Osteocyte (in vitro differentiated cells): ENCODE measurements around the gene BAIAP2L2. TPM values are rescaled to one million over a fixed set of nuclear protein-coding genes. Genes with fewer than 3 reads are reported as not detected.

Experiments used
- DNase-seq: peaks from one replicate; pipeline ENCODE4 v3.0.0; 2021; ENCODE audit warnings: mixed read lengths; ENCODE audit not compliant: unreplicated experiment; ENCODE audit errors: extremely low spot score
- H3K27ac Mint-ChIP-seq: one replicate; pipeline ENCODE4 v1.8.0; 2021; ENCODE audit warnings: mild to moderate bottlenecking, mixed read lengths; ENCODE audit not compliant: unreplicated experiment
- H3K27me3 Mint-ChIP-seq: one replicate; pipeline ENCODE4 v1.8.0; 2021; ENCODE audit warnings: mixed read lengths; ENCODE audit not compliant: unreplicated experiment
- H3K36me3 Mint-ChIP-seq: one replicate; pipeline ENCODE4 v1.8.0; 2021; ENCODE audit warnings: mixed read lengths; ENCODE audit not compliant: unreplicated experiment
- H3K4me1 Mint-ChIP-seq: one replicate; pipeline ENCODE4 v1.8.0; 2021; ENCODE audit warnings: mixed read lengths; ENCODE audit not compliant: unreplicated experiment
- H3K4me3 Mint-ChIP-seq: one replicate; pipeline ENCODE4 v1.8.0; 2021; ENCODE audit warnings: mild to moderate bottlenecking, moderate library complexity, mixed read lengths; ENCODE audit not compliant: unreplicated experiment
- H3K9me3 Mint-ChIP-seq: one replicate; pipeline ENCODE4 v1.8.0; 2021; ENCODE audit warnings: mixed read lengths; ENCODE audit not compliant: unreplicated experiment
- CTCF ChIP-seq: fragments of 200-600 bp; sonication (generic); IDR thresholded peaks from 2 replicates; pipeline ENCODE4 v1.5.0; 2021; ENCODE audit warnings: antibody characterized with exemption, mild to moderate bottlenecking, moderate library complexity
- total RNA-seq: library from RNA; stranded (reverse); gene quantifications from 2 replicates; pipeline ENCODE4 v1.2.1, GENCODE V29; 2021

Gene BAIAP2L2
- total RNA-seq, 1 donor from 2014 or later: 0.48 TPM

- Mint-ChIP-seq H3K9me3 (no peaks in the 10 kb centered on the region), H3K4me3 (no peak overlapping the region), H3K36me3 (peaks cover 12% of the 10 kb centered on the region), H3K4me1 (peaks cover 7% of the 10 kb centered on the region), H3K27me3 (no peaks in the 10 kb centered on the region), H3K27ac (no peak overlapping the region)
- TF ChIP-seq CTCF: no peak
- DNase-seq: no peak
These were observed 47.7 kb downstream of the BAIAP2L2 start for GRCh38 chr22:38062791-38063190.

- Mint-ChIP-seq H3K27ac (peak within 1 kb of the TSS; percentile 93), H3K4me3 (peak within 1 kb of the TSS; percentile 79), H3K9me3 (no peaks in the 10 kb centered on the region), H3K36me3 (peaks cover 2% of the 10 kb centered on the region), H3K4me1 (peaks cover 17% of the 10 kb centered on the region), H3K27me3 (no peaks in the 10 kb centered on the region)
- DNase-seq: peak; percentile 96
- no peak for TF ChIP-seq CTCF
These were observed 53.3 kb downstream of the BAIAP2L2 start, which contains the start of gene PICK1 for GRCh38 chr22:38056969-38057891. PICK1 (plus strand) TSS chr22:38057404; CDS start chr22:38057810, 406 bp downstream.

- no peak overlapping the region for H3K4me3 Mint-ChIP-seq
- peak; percentile 90 for DNase-seq
- TF ChIP-seq CTCF: peak; percentile 92
- peaks cover 7% of the 10 kb centered on the region for H3K4me1 Mint-ChIP-seq
- H3K27me3 Mint-ChIP-seq: peaks cover 8% of the 10 kb centered on the region
- no peak overlapping the region for H3K27ac Mint-ChIP-seq
- H3K36me3 Mint-ChIP-seq: no peaks in the 10 kb centered on the region
- no peaks in the 10 kb centered on the region for H3K9me3 Mint-ChIP-seq
These were observed 58.3 kb downstream of the BAIAP2L2 start for GRCh38 chr22:38051900-38052862.

GRCh38 chr22:38051261-38051660, 59.2 kb downstream of the BAIAP2L2 start:
- no peak for TF ChIP-seq CTCF
- Mint-ChIP-seq H3K9me3 (no peaks in the 10 kb centered on the region), H3K27me3 (peaks cover 12% of the 10 kb centered on the region), H3K27ac (no peak overlapping the region), H3K4me3 (no peak overlapping the region), H3K4me1 (peaks cover 2% of the 10 kb centered on the region), H3K36me3 (no peaks in the 10 kb centered on the region)
- DNase-seq: no peak
